Spleen (tissue), 11 donors: ENCODE data around the gene DOCK1. TPM values are rescaled to one million over a fixed set of nuclear protein-coding genes. Genes with fewer than 3 reads are reported as not detected.

ENCODE experiments used
- DNase-seq: peaks from one replicate; pipeline ENCODE4 v3.0.0-alpha.2; 2020
- H3K27ac ChIP-seq, 8 donors: fragments of 200-600 bp; sonication (generic) in 7 of 8; 1 replicate in 4 of 8; 2 replicates in 4 of 8; pipeline versions ENCODE4 v1.5.0 to v1.8.0; 2016 to 2021; ENCODE audit warnings: inconsistent platforms in 4 of 8, mild to moderate bottlenecking in 4 of 8, moderate library complexity in 1 of 8
- H3K27me3 ChIP-seq, 7 donors: fragments of 200-600 bp; sonication (generic) in 6 of 7; replicated peaks in 1 of 7; 1 replicate in 4 of 7; 2 replicates in 3 of 7; pipeline versions ENCODE4 v1.5.0 to v1.8.0; 2016 to 2021; ENCODE audit warnings: inconsistent platforms in 3 of 7, mild to moderate bottlenecking in 1 of 7
- H3K36me3 ChIP-seq, 6 donors: fragments of 200-600 bp; sonication (generic) in 5 of 6; 1 replicate in 4 of 6; 2 replicates in 2 of 6; pipeline versions ENCODE4 v1.5.0 to v1.8.0; 2016 to 2021; ENCODE audit warnings: inconsistent platforms in 2 of 6
- H3K4me1 ChIP-seq, 6 donors: fragments of 200-600 bp; sonication (generic) in 5 of 6; 1 replicate in 3 of 6; 2 replicates in 3 of 6; pipeline versions ENCODE4 v1.5.0 to v1.8.0; 2016 to 2021; ENCODE audit warnings: inconsistent platforms in 3 of 6
- H3K4me3 ChIP-seq, 8 donors: fragments of 200-600 bp; sonication (generic) in 7 of 8; 1 replicate in 4 of 8; 2 replicates in 4 of 8; pipeline versions ENCODE4 v1.5.0 to v1.8.0; 2016 to 2021; ENCODE audit warnings: inconsistent platforms in 4 of 8, mild to moderate bottlenecking in 4 of 8, moderate library complexity in 2 of 8
- H3K9me3 ChIP-seq, 8 donors: fragments of 200-600 bp; sonication (generic) in 7 of 8; 1 replicate in 4 of 8; 2 replicates in 4 of 8; pipeline versions ENCODE4 v1.5.0 to v1.8.0; 2016 to 2021; ENCODE audit warnings: inconsistent platforms in 4 of 8
- POLR2A ChIP-seq, 3 donors: fragments of 450-650 bp; IDR thresholded peaks; one replicate each; pipeline ENCODE4 v1.5.1; 2017; ENCODE audit warnings: antibody characterized with exemption in 3 of 3, mild to moderate bottlenecking in 1 of 3
- POLR2AphosphoS5 ChIP-seq, 3 donors: sonication (generic); formaldehyde crosslinking; IDR thresholded peaks; one replicate each; pipeline ENCODE4 v1.5.1; 2017; ENCODE audit warnings: antibody characterized with exemption in 3 of 3
- WGBS, 5 donors: extraction: QIAGEN DNeasy Blood & Tissue Kit in 3 of 5; methylation state at CpG; one replicate each; pipeline versions ENCODE4 v1.1.5 to v1.1.7; 2013 to 2018; 5-methylcytosine and 5-hydroxymethylcytosine counted together
- intact Hi-C: fragments of 100-400 bp; cut with DNase I; formaldehyde crosslinking; loops from one replicate; pipeline ENCODE4 v1.15.0; 2023; ENCODE audit warnings: low total_unique reads
- polyA plus RNA-seq, 3 donors: library from polyadenylated mRNA; stranded (reverse); fragments of 200-250 nt; gene quantifications; one replicate each; pipeline ENCODE4 v1.2.1, GENCODE V29; 2013
- total RNA-seq, 7 donors: library from RNA; depleted of rRNA in 3 of 7; stranded (reverse); fragments of >200 nt in 3 of 7; fragmentation: NEBNext Ultra II Directional in 4 of 7; extraction: Animal tissue kit (Norgen Biotek cat#: 25700) in 4 of 7; gene quantifications; one replicate each; pipeline versions ENCODE4 v1.1.0 to v1.2.1, GENCODE V29; 2016 to 2021
- TF ChIP-seq, protein P1 (sequence below), 11 experiments: fragments of 200-600 bp in 7 of 11; fragments of 450-650 bp in 4 of 11; sonication (generic) in 4 of 11; IDR thresholded peaks in 8 of 11; conservative IDR thresholded peaks in 3 of 11; 1 replicate in 7 of 11; 2 replicates in 4 of 11; pipeline versions ENCODE4 v1.4.0 to v1.8.0; 2016 to 2021; ENCODE audit warnings: antibody characterized with exemption in 11 of 11, inconsistent platforms in 4 of 11, mild to moderate bottlenecking in 1 of 11
- donor health status: healthy with polysubstance abuse.
- donor health status: DM: no; HTN: no; CAD: no; lungs with moderate emphysema.
- donor health status: DM: no; HTN: no; CAD: no.
- donor health status: Bipolar disorder and iron deficiency.
- donor health status: healthy.
- donor health status: DM: no; HTN: no; CAD: no.
- donor health status: DM: yes; HTN: yes; CAD: no.

DOCK1 gene
- total and polyA plus RNA-seq, 10 donors = 2.2 to 40.5 (median 25.1) TPM

GRCh38 chr10:127174866-127175265 is 269.6 kb downstream of the DOCK1 start:
- TF ChIP-seq POLR2A (IDR thresholded peaks at IDR 0.05) (no peak), POLR2AphosphoS5 (IDR thresholded peaks at IDR 0.05) (no peak)
- TF ChIP-seq, protein P1, sequence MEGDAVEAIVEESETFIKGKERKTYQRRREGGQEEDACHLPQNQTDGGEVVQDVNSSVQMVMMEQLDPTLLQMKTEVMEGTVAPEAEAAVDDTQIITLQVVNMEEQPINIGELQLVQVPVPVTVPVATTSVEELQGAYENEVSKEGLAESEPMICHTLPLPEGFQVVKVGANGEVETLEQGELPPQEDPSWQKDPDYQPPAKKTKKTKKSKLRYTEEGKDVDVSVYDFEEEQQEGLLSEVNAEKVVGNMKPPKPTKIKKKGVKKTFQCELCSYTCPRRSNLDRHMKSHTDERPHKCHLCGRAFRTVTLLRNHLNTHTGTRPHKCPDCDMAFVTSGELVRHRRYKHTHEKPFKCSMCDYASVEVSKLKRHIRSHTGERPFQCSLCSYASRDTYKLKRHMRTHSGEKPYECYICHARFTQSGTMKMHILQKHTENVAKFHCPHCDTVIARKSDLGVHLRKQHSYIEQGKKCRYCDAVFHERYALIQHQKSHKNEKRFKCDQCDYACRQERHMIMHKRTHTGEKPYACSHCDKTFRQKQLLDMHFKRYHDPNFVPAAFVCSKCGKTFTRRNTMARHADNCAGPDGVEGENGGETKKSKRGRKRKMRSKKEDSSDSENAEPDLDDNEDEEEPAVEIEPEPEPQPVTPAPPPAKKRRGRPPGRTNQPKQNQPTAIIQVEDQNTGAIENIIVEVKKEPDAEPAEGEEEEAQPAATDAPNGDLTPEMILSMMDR (IDR thresholded peaks at IDR 0.05 in 8 of 11, conservative IDR thresholded peaks at IDR 0.05 in 3 of 11) = no peak
- no peak overlapping the region for H3K4me3 ChIP-seq
- intact Hi-C loops = no loop called here
- H3K9me3 ChIP-seq = no peaks in the 10 kb centered on the region
- 91 to 94% (median 92%) methylated on average over 8 of the region's 8 CpGs for WGBS, 5 donors
- H3K36me3 ChIP-seq = peaks cover 0 to 10% (median 0%) of the 10 kb centered on the region in 6 donors
- H3K27me3 ChIP-seq = no peaks in the 10 kb centered on the region
- no peaks in the 10 kb centered on the region for H3K4me1 ChIP-seq
- DNase-seq = no peak
- no peak overlapping the region for H3K27ac ChIP-seq

DNA sequence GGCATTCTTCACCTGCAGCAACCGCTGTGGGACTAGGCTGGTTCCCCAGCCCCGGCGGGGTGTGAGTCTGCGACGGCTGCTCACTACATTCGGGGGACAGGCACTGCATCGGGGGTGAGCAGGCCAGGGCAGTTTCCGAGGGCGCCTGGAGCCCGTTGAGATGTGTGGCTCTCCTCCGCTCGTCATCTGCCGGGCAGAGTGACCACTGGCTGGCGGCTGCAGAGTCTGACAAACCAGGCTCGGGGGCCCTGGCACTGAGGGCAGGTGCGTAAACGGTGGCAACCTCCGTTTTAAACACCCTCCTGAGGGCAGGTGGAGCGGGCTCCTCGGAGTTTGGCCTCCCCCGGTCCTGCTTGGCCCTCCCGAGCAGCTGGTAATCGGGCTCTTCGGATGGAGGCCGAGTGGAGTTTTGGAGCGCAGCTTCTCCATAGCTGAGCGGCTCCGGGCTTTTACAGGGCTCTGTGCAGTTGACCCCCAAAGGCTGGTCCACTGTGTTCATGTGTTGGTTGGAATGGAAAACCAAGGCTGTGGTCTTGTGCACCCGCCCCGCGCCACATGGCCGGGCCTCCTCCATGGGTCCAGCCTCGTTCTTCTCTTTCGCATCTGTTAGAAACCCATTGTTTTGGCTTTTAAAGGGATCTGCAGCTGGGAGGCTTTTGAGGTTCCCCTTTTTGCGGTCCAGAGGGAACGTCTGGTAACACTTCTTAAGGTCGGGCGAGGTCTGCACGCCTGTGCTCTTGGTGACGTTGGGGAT is 270.3 kb downstream of the DOCK1 start:
- TF ChIP-seq, protein P1 (IDR thresholded peaks at IDR 0.05 in 8 of 11, conservative IDR thresholded peaks at IDR 0.05 in 3 of 11) = no peak
- no peak for TF ChIP-seq POLR2A (IDR thresholded peaks at IDR 0.05)
- TF ChIP-seq POLR2AphosphoS5 (IDR thresholded peaks at IDR 0.05) = no peak
- Histone ChIP-seq H3K27ac (no peak overlapping the region), H3K27me3 (no peaks in the 10 kb centered on the region), H3K4me3 (no peak overlapping the region), H3K9me3 (no peaks in the 10 kb centered on the region), H3K4me1 (no peaks in the 10 kb centered on the region), H3K36me3 (peaks cover 0 to 10% (median 0%) of the 10 kb centered on the region in 6 donors)
- DNase-seq = no peak
- 87 to 97% (median 93%) methylated on average over 23 to 40 of the region's 40 CpGs for WGBS, 5 donors
- intact Hi-C loops = no loop called here

DNA sequence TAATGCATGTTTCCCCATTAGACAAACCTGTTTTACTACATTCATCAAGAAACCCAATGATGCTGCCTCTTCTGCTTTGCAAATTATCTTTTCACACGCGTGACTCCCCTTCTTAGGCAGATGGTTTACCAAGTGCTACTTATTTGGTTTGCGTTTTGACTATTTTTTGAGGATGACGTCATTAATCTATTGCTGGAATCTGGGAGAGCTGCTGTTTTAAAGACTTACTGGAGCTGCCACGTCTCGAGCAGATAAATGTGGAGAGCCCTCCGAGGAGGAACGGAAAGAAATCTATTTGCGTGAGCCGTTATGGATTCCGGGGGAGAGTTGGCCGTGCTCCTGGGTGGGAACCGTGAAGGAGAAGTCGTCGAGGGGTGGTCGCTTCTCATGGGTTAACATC is 271.4 kb downstream of the DOCK1 start:
- intact Hi-C loops = no loop called here
- H3K4me3 ChIP-seq = no peak overlapping the region
- peaks cover 0 to 10% (median 0%) of the 10 kb centered on the region in 6 donors for H3K36me3 ChIP-seq
- no peak overlapping the region for H3K27ac ChIP-seq
- TF ChIP-seq POLR2AphosphoS5 (IDR thresholded peaks at IDR 0.05) (no peak), POLR2A (IDR thresholded peaks at IDR 0.05) (no peak)
- TF ChIP-seq, protein P1 (IDR thresholded peaks at IDR 0.05 in 8 of 11, conservative IDR thresholded peaks at IDR 0.05 in 3 of 11) = no peak
- DNase-seq = no peak
- H3K27me3 ChIP-seq = no peaks in the 10 kb centered on the region
- no peaks in the 10 kb centered on the region for H3K9me3 ChIP-seq
- WGBS, 5 donors = 90 to 94% (median 91%) methylated on average over 16 of the region's 16 CpGs
- H3K4me1 ChIP-seq = no peaks in the 10 kb centered on the region

DNA sequence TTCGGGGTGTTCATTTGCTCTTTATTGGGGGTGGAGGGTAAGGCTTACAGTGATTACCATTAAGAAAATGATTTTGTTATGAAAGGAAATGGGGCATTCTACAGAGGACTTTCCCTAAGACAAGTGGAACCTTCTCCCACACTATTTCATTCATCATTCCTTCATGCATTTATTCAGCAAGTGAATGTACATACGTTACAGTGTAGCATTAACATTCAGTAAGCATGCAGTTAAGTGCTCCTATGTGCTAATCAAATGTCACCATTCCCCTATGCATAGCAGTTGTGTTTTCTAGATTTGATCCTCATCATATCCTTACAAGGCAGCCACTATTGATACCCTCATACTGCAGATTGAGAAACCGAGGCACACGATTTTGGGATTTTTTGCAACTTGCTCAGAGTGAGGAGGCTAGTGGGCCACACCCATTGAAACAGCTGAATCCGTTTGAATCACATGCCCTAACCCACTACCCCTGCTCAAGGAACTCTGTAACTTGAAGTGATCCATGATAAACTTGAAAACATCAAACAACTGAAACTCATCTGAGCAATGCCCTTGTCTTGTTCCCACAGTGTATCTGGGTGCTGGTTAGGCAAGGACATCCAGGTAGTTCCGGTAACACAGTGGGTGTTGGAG is 274.5 kb downstream of the DOCK1 start:
- TF ChIP-seq, protein P1 (IDR thresholded peaks at IDR 0.05 in 8 of 11, conservative IDR thresholded peaks at IDR 0.05 in 3 of 11) = no peak
- TF ChIP-seq POLR2A (IDR thresholded peaks at IDR 0.05) = no peak
- no peak for TF ChIP-seq POLR2AphosphoS5 (IDR thresholded peaks at IDR 0.05)
- no peaks in the 10 kb centered on the region for H3K27me3 ChIP-seq
- no peak overlapping the region for H3K4me3 ChIP-seq
- H3K4me1 ChIP-seq = no peaks in the 10 kb centered on the region
- intact Hi-C loops = no loop called here
- no peak for DNase-seq
- WGBS, 5 donors = 89 to 95% (median 90%) methylated on average over 6 of the region's 6 CpGs
- no peak overlapping the region for H3K27ac ChIP-seq
- no peaks in the 10 kb centered on the region for H3K9me3 ChIP-seq
- peaks cover 0 to 10% (median 0%) of the 10 kb centered on the region in 6 donors for H3K36me3 ChIP-seq
